Measurements from ENCODE around the gene EDAR. TPM values are rescaled to one million over a fixed set of nuclear protein-coding genes. Genes with fewer than 3 reads are reported as not detected.

The EDAR gene
- polyA plus RNA-seq, 3 donors: not detected

GRCh38 chr2:108960006-108960405 is 29.0 kb downstream of the EDAR start:
- no peak overlapping the region for H3K4me2 ChIP-seq (replicated peaks; ENCODE audit: extremely low read depth, low read length, poor library complexity, severe bottlenecking)
- no peak for DNase-seq

GRCh38 chr2:108959401-108959800 is 29.6 kb downstream of the EDAR start:
- H3K9ac ChIP-seq (ENCODE audit: insufficient read depth, low read length, poor library complexity, severe bottlenecking): no peak overlapping the region
- Mint-ChIP-seq H3K4me3 (no peak overlapping the region), H3K27ac (no peak overlapping the region), H3K4me1 (no peaks in the 10 kb centered on the region), H3K27me3 (ENCODE audit: low read depth in 3 of 3) (peaks cover 0 to 5% (median 0%) of the 10 kb centered on the region in 3 donors), H3K9me3 (peaks cover 0 to 5% (median 1%) of the 10 kb centered on the region in 7 donors), H3K36me3 (no peaks in the 10 kb centered on the region)
- H3K9me3 ChIP-seq (replicated peaks in 1 of 2; ENCODE audit: control insufficient read depth in 1 of 2, insufficient read depth in 1 of 2, low read length in 2 of 2): no peaks in the 10 kb centered on the region
- no peak overlapping the region for H3K4me2 ChIP-seq (replicated peaks; ENCODE audit: extremely low read depth, low read length, poor library complexity, severe bottlenecking)
- no peak overlapping the region for H2AFZ ChIP-seq (ENCODE audit: insufficient read depth, low read depth, low read length, poor library complexity, severe bottlenecking)
- 100% methylated on average over 2 of the region's 7 CpGs for WGBS (ENCODE audit: insufficient coverage)
- no peak overlapping the region for H3K27ac ChIP-seq (ENCODE audit: low read depth in 1 of 2, low read length in 2 of 2)
- H3K4me3 ChIP-seq (replicated peaks in 1 of 3; ENCODE audit: low read depth in 2 of 3, low read length in 3 of 3): no peak overlapping the region
- no peaks in the 10 kb centered on the region for H4K20me1 ChIP-seq (ENCODE audit: insufficient read depth, low read length)
- H3K27me3 ChIP-seq (ENCODE audit: control insufficient read depth in 2 of 2, insufficient read depth in 2 of 2, low read length in 2 of 2): no peaks in the 10 kb centered on the region
- DNase-seq: no peak
- no peaks in the 10 kb centered on the region for H3K4me1 ChIP-seq (ENCODE audit: control insufficient read depth in 1 of 2, insufficient read depth in 2 of 2, low read length in 2 of 2)
- H3K79me2 ChIP-seq (ENCODE audit: insufficient read depth, low read length): no peaks in the 10 kb centered on the region
- no peaks in the 10 kb centered on the region for H3K36me3 ChIP-seq (replicated peaks in 1 of 2; ENCODE audit: control insufficient read depth in 1 of 2, insufficient read depth in 2 of 2, low read length in 2 of 2)
- no peak for TF ChIP-seq CTCF (IDR thresholded peaks at IDR 0.05)
- intact Hi-C loops (cut with micrococcal nuclease): no loop called here

More at GRCh38 chr2:108960006-108960405, 29.0 kb downstream of the EDAR start:
- H3K4me1 Mint-ChIP-seq: no peaks in the 10 kb centered on the region
- Histone ChIP-seq H3K4me1 (ENCODE audit: control insufficient read depth in 1 of 2, insufficient read depth in 2 of 2, low read length in 2 of 2) (no peaks in the 10 kb centered on the region), H2AFZ (ENCODE audit: insufficient read depth, low read depth, low read length, poor library complexity, severe bottlenecking) (no peak overlapping the region), H4K20me1 (ENCODE audit: insufficient read depth, low read length) (no peaks in the 10 kb centered on the region), H3K27ac (ENCODE audit: low read depth in 1 of 2, low read length in 2 of 2) (no peak overlapping the region), H3K36me3 (replicated peaks in 1 of 2; ENCODE audit: control insufficient read depth in 1 of 2, insufficient read depth in 2 of 2, low read length in 2 of 2) (no peaks in the 10 kb centered on the region), H3K9me3 (replicated peaks in 1 of 2; ENCODE audit: control insufficient read depth in 1 of 2, insufficient read depth in 1 of 2, low read length in 2 of 2) (no peaks in the 10 kb centered on the region), H3K4me3 (replicated peaks in 1 of 3; ENCODE audit: low read depth in 2 of 3, low read length in 3 of 3) (no peak overlapping the region), H3K9ac (ENCODE audit: insufficient read depth, low read length, poor library complexity, severe bottlenecking) (no peak overlapping the region), H3K79me2 (ENCODE audit: insufficient read depth, low read length) (no peaks in the 10 kb centered on the region), H3K27me3 (ENCODE audit: control insufficient read depth in 2 of 2, insufficient read depth in 2 of 2, low read length in 2 of 2) (no peaks in the 10 kb centered on the region)
- no peak for TF ChIP-seq CTCF (IDR thresholded peaks at IDR 0.05)
- no peak overlapping the region for H3K27ac Mint-ChIP-seq
- H3K9me3 Mint-ChIP-seq: peaks cover 0 to 2% (median 0%) of the 10 kb centered on the region in 7 donors
- H3K27me3 Mint-ChIP-seq (ENCODE audit: low read depth in 3 of 3): peaks cover 0 to 5% (median 1%) of the 10 kb centered on the region in 3 donors
- WGBS (ENCODE audit: insufficient coverage): 98% methylated on average over 4 of the region's 5 CpGs
- H3K4me3 Mint-ChIP-seq: no peak overlapping the region
- no peaks in the 10 kb centered on the region for H3K36me3 Mint-ChIP-seq
- intact Hi-C loops (cut with micrococcal nuclease): no loop called here
